Endothelial cell of umbilical vein (primary cell): ENCODE data around the gene SNU13. TPM values are rescaled to one million over a fixed set of nuclear protein-coding genes. Genes with fewer than 3 reads are reported as not detected.

ENCODE experiments used
- BruUV-seq: library from RNA; stranded (reverse); fragments of 400-500 nt; replicated peaks from 2 replicates; lab custom pipeline; 2021; lab: Mats Ljungman, UMichigan
- CTCF ChIA-PET: fragments of 300-600, 350-600 bp; sonication (Branson Sonifier 250); formaldehyde crosslinking; loops from one replicate; lab custom pipeline; 2021; ENCODE audit warnings: antibody characterized with exemption, inconsistent platforms; lab: Charles Lee
- POLR2A ChIA-PET: fragments of 300-600, 350-600 bp; sonication (Branson Sonifier 250); formaldehyde crosslinking; loops from one replicate; lab custom pipeline; 2021; ENCODE audit warnings: antibody characterized with exemption, inconsistent platforms; lab: Charles Lee
- DNase-seq: peaks from one replicate; pipeline ENCODE4 v3.0.0-alpha.2; 2011; ENCODE audit warnings: low read depth, low spot score
- FAIRE-seq: peaks from 2 replicates; lab custom pipeline; 2011; peaks lifted over from hg19 to GRCh38; lab: Jason Lieb, UNC
- H2AFZ ChIP-seq: 2 replicates; pipeline ENCODE4 v1.6.0; 2012; ENCODE audit warnings: low read depth, low read length, control low read depth, inconsistent platforms
- H3K27ac ChIP-seq: 2 replicates; pipeline ENCODE4 v1.5.1; 2011; ENCODE audit warnings: low read depth, mild to moderate bottlenecking, control low read depth, low read length, moderate library complexity; ENCODE audit not compliant: insufficient read depth
- H3K27me3 ChIP-seq, 2 experiments: 2 replicates each; pipeline versions ENCODE4 v1.6.0 to v1.6.1; 2011; ENCODE audit warnings: low read length in 2 of 2, mixed read lengths in 1 of 2; ENCODE audit not compliant: control insufficient read depth in 2 of 2, insufficient read depth in 2 of 2
- H3K36me3 ChIP-seq, 2 experiments: 2 replicates in 1 of 2; 3 replicates in 1 of 2; pipeline ENCODE4 v1.5.1; 2011; ENCODE audit warnings: low read length in 2 of 2, mild to moderate bottlenecking in 1 of 2, moderate library complexity in 1 of 2; ENCODE audit not compliant: control insufficient read depth in 2 of 2, insufficient read depth in 2 of 2; ENCODE audit errors: extremely low read depth in 1 of 2
- H3K4me1 ChIP-seq: 3 replicates; pipeline ENCODE4 v1.5.1; 2011; ENCODE audit warnings: mild to moderate bottlenecking, low read length; ENCODE audit not compliant: control insufficient read depth, insufficient read depth; ENCODE audit errors: extremely low read depth
- H3K4me2 ChIP-seq: 2 replicates; pipeline ENCODE4 v1.6.1; 2011; ENCODE audit warnings: low read length, control low read depth, mixed read lengths; ENCODE audit not compliant: insufficient read depth
- H3K4me3 ChIP-seq, 3 experiments: fragments of 200-600 bp in 1 of 3; sonication (generic), shearing (Covaris generic) in 1 of 3; replicated peaks in 1 of 3; 2 replicates each; pipeline ENCODE4 v1.5.1; 2011 to 2016; ENCODE audit warnings: control low read depth in 3 of 3, low read length in 3 of 3, mild to moderate bottlenecking in 2 of 3, inconsistent platforms in 1 of 3, low read depth in 1 of 3, moderate library complexity in 1 of 3; ENCODE audit not compliant: insufficient read depth in 1 of 3
- H3K79me2 ChIP-seq: 2 replicates; pipeline ENCODE4 v1.6.0; 2012; ENCODE audit warnings: low read length, inconsistent platforms; ENCODE audit not compliant: control insufficient read depth, insufficient read depth
- H3K9ac ChIP-seq: replicated peaks from 2 replicates; pipeline ENCODE3; 2011; ENCODE audit warnings: low read length, control low read depth; ENCODE audit not compliant: insufficient read depth; ENCODE audit errors: extremely low read depth
- H3K9me1 ChIP-seq: replicated peaks from 3 replicates; pipeline ENCODE4 v1.6.0; 2011; ENCODE audit warnings: mild to moderate bottlenecking, low read length; ENCODE audit not compliant: control insufficient read depth, insufficient read depth; ENCODE audit errors: extremely low read depth
- H3K9me3 ChIP-seq: replicated peaks from 2 replicates; pipeline ENCODE4 v1.5.1; 2012; ENCODE audit warnings: low read length, inconsistent platforms; ENCODE audit not compliant: control insufficient read depth, insufficient read depth
- H4K20me1 ChIP-seq: replicated peaks from 2 replicates; pipeline ENCODE3; 2011; ENCODE audit warnings: mild to moderate bottlenecking, low read length; ENCODE audit not compliant: control insufficient read depth, insufficient read depth; ENCODE audit errors: extremely low read depth
- CTCF ChIP-seq, 2 donors: IDR thresholded peaks; 1 replicate in 1 of 2; 2 replicates in 1 of 2; pipeline ENCODE4 v1.5.1; 2011; ENCODE audit warnings: low read length in 2 of 2, mild to moderate bottlenecking in 2 of 2, moderate library complexity in 2 of 2, control low read depth in 1 of 2, inconsistent platforms in 1 of 2, low read depth in 1 of 2; ENCODE audit not compliant: insufficient read depth in 1 of 2; ENCODE audit errors: extremely low read depth in 1 of 2
- EZH2 ChIP-seq: IDR thresholded peaks from 2 replicates; pipeline ENCODE4 v1.6.1; 2012; ENCODE audit warnings: borderline replicate concordance, low read depth, mild to moderate bottlenecking, moderate library complexity, low read length, inconsistent platforms; ENCODE audit not compliant: severe bottlenecking
- FOS ChIP-seq: IDR thresholded peaks from 2 replicates; pipeline ENCODE4 v1.6.1; 2011; ENCODE audit warnings: mild to moderate bottlenecking, low read length, moderate library complexity, borderline replicate concordance; ENCODE audit not compliant: insufficient read depth
- GATA2 ChIP-seq: IDR thresholded peaks from 2 replicates; pipeline ENCODE4 v1.7.0; 2011; ENCODE audit warnings: low read depth, mild to moderate bottlenecking, moderate library complexity, mixed read lengths, low read length; ENCODE audit not compliant: insufficient read length, insufficient read depth
- JUN ChIP-seq: IDR thresholded peaks from 2 replicates; pipeline ENCODE4 v1.6.1; 2011; ENCODE audit warnings: borderline replicate concordance, low read depth; ENCODE audit not compliant: insufficient read length, insufficient read depth
- MAX ChIP-seq: IDR thresholded peaks from 2 replicates; pipeline ENCODE4 v1.6.1; 2011; ENCODE audit not compliant: insufficient read depth, insufficient read length
- MYC ChIP-seq: IDR thresholded peaks from one replicate; pipeline ENCODE4 v1.6.1; 2011; ENCODE audit warnings: mild to moderate bottlenecking, low read depth, low read length
- POLR2A ChIP-seq: IDR thresholded peaks from 2 replicates; pipeline ENCODE4 v1.6.1; 2012; ENCODE audit warnings: low read depth, mild to moderate bottlenecking, control low read depth, low read length
- POLR2AphosphoS5 ChIP-seq: IDR thresholded peaks from 2 replicates; pipeline ENCODE4 v1.6.1; 2012; ENCODE audit warnings: low read depth, mild to moderate bottlenecking, control low read depth, low read length, moderate library complexity; ENCODE audit not compliant: insufficient read depth
- dilution Hi-C: fragments of 300-500 bp; cut with MboI; formaldehyde crosslinking; loops from one replicate; pipeline ENCODE4 v1.15.0; 2019; ENCODE audit warnings: low sequenced_read_pairs; ENCODE audit not compliant: extremely low pct_ligation_motif_present
- intact Hi-C: fragments of 100-400 bp; cut with micrococcal nuclease; formaldehyde crosslinking; loops from one replicate; pipeline ENCODE4 v1.10.0; 2022
- polyA plus RNA-seq, 4 experiments: library from polyadenylated mRNA; depleted of rRNA in 3 of 4; stranded (reverse) in 3 of 4; unstranded in 1 of 4; fragments of >200 nt; gene quantifications; 2 replicates each; pipeline versions ENCODE4 v1.2.1 to v1.2.3, GENCODE V29; 2011 to 2012; ENCODE audit warnings: missing spikeins in 1 of 4
- total RNA-seq: library from RNA; stranded (reverse); gene quantifications from 2 replicates; pipeline ENCODE4 v1.2.3, GENCODE V29; 2021

SNU13 gene
- total and polyA plus RNA-seq, 2 donors (not counting 3 experiments of a cell fraction or from before 2014, with no cell fraction given): 138 to 194 TPM

GRCh38 chr22:41648432-41648831, 40.2 kb downstream of the SNU13 start:
- Histone ChIP-seq H3K9ac (no peak overlapping the region), H3K79me2 (peaks cover 22% of the 10 kb centered on the region), H3K9me3 (no peaks in the 10 kb centered on the region), H3K27ac (no peak overlapping the region), H3K4me1 (peaks cover 7% of the 10 kb centered on the region), H3K4me3 (no peak overlapping the region), H3K27me3 (no peaks in the 10 kb centered on the region), H4K20me1 (no peaks in the 10 kb centered on the region), H3K4me2 (no peak overlapping the region), H2AFZ (no peak overlapping the region), H3K36me3 (peaks cover 16 to 30% of the 10 kb centered on the region in 2 experiments), H3K9me1 (no peaks in the 10 kb centered on the region)
- POLR2A ChIA-PET: no interaction called here
- peak; percentile 12 for FAIRE-seq
- dilution Hi-C loops (no loop called here), intact Hi-C loops (no loop called here)
- CTCF ChIA-PET: no interaction called here
- no peak for DNase-seq
- no TSS peak for BruUV-seq
- TF ChIP-seq EZH2: no peak
- TF ChIP-seq POLR2AphosphoS5: no peak
- no peak for TF ChIP-seq POLR2A
- peak; percentile 42 for TF ChIP-seq FOS
- no peak for TF ChIP-seq GATA2
- peak; percentile 9 for TF ChIP-seq JUN
- TF ChIP-seq MYC: no peak
- no peak for TF ChIP-seq MAX
- no peak for TF ChIP-seq CTCF (IDR thresholded peaks at IDR 0.05; ENCODE audit: extremely low read depth in 1 of 2, insufficient read depth in 1 of 2, low read depth in 1 of 2, low read length in 2 of 2)
